Chondrocyte (in vitro differentiated cells): ENCODE data around the gene RASGRP1. TPM values are rescaled to one million over a fixed set of nuclear protein-coding genes. Genes with fewer than 3 reads are reported as not detected.

Experiments used
- DNase-seq: peaks from one replicate; pipeline ENCODE4 v3.0.0; 2021; ENCODE audit warnings: mixed read lengths, low spot score
- H3K27ac Mint-ChIP-seq: one replicate; pipeline ENCODE4 v1.8.0; 2021; ENCODE audit warnings: mild to moderate bottlenecking, moderate library complexity, mixed read lengths; ENCODE audit not compliant: unreplicated experiment
- H3K27me3 Mint-ChIP-seq: 2 replicates; pipeline ENCODE4 v1.8.0; 2021; ENCODE audit warnings: low read depth, mixed read lengths
- H3K36me3 Mint-ChIP-seq: 2 replicates; pipeline ENCODE4 v1.8.0; 2021; ENCODE audit warnings: low read depth, mixed read lengths
- H3K4me1 Mint-ChIP-seq: 2 replicates; pipeline ENCODE4 v1.8.0; 2021; ENCODE audit warnings: low read depth, mild to moderate bottlenecking, mixed read lengths
- H3K4me3 Mint-ChIP-seq: one replicate; pipeline ENCODE4 v1.8.0; 2021; ENCODE audit warnings: mild to moderate bottlenecking, moderate library complexity, mixed read lengths; ENCODE audit not compliant: unreplicated experiment
- H3K9me3 Mint-ChIP-seq: 2 replicates; pipeline ENCODE4 v1.8.0; 2021; ENCODE audit warnings: low read depth, mixed read lengths
- total RNA-seq: library from RNA; stranded (reverse); gene quantifications from 3 replicates; pipeline ENCODE4 v1.2.1, GENCODE V29; 2021
- TF ChIP-seq, protein P1 (sequence below): fragments of 200-600 bp; sonication (generic); IDR thresholded peaks from 2 replicates; pipeline ENCODE4 v1.5.0; 2021; ENCODE audit warnings: antibody characterized with exemption, mild to moderate bottlenecking, moderate library complexity

Gene RASGRP1
- total RNA-seq, 1 donor from 2014 or later = 0.52 TPM

GRCh38 chr15:38538328-38539007 lies 26.1 kb downstream of the RASGRP1 start:
- no peaks in the 10 kb centered on the region for H3K27me3 Mint-ChIP-seq
- no peak overlapping the region for H3K4me3 Mint-ChIP-seq
- H3K27ac Mint-ChIP-seq = no peak overlapping the region
- TF ChIP-seq, protein P1, sequence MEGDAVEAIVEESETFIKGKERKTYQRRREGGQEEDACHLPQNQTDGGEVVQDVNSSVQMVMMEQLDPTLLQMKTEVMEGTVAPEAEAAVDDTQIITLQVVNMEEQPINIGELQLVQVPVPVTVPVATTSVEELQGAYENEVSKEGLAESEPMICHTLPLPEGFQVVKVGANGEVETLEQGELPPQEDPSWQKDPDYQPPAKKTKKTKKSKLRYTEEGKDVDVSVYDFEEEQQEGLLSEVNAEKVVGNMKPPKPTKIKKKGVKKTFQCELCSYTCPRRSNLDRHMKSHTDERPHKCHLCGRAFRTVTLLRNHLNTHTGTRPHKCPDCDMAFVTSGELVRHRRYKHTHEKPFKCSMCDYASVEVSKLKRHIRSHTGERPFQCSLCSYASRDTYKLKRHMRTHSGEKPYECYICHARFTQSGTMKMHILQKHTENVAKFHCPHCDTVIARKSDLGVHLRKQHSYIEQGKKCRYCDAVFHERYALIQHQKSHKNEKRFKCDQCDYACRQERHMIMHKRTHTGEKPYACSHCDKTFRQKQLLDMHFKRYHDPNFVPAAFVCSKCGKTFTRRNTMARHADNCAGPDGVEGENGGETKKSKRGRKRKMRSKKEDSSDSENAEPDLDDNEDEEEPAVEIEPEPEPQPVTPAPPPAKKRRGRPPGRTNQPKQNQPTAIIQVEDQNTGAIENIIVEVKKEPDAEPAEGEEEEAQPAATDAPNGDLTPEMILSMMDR = no peak
- DNase-seq = no peak
- no peaks in the 10 kb centered on the region for H3K9me3 Mint-ChIP-seq
- H3K36me3 Mint-ChIP-seq = no peaks in the 10 kb centered on the region
- peaks cover 15% of the 10 kb centered on the region for H3K4me1 Mint-ChIP-seq

GRCh38 chr15:38536201-38536676 lies 28.4 kb downstream of the RASGRP1 start:
- no peak for DNase-seq
- Mint-ChIP-seq H3K4me1 (peaks cover 22% of the 10 kb centered on the region), H3K36me3 (no peaks in the 10 kb centered on the region), H3K4me3 (no peak overlapping the region), H3K27me3 (no peaks in the 10 kb centered on the region), H3K27ac (peak overlapping the region; percentile 66), H3K9me3 (no peaks in the 10 kb centered on the region)
- TF ChIP-seq, protein P1 = no peak

DNA sequence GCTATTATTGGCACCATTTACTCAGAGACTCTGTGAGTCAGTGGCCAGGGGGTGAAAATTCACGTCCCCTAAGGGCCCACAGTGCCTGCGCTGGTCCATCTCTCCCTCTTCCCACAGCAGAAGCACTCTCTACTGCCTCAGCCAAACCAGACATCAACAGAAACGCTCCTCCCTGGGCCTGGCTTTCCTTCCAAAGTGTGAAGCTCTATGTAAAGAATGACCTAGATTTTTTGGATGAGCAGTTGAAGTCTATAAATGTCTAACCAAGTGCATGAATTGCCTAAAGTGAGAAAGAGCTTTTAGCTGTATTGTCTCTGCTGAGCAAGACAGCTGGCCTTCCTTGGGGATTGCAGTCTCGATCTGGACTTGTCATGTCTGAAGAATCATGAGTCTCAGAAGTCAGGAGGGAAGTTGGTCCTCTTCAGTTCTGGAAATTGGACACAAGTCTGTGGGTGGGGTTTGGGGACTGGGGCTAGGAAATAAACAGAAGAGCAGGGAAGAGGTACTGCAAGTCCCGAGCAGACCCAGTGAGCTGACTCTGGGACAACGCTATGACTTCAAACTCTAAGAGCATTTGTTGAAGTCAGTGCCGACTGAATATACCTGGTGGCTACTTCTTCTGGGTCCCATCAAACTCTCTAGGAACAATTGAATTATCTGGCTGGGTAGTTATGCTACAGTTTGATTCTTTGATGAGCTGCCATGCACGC lies 29.0 kb downstream of the RASGRP1 start:
- Mint-ChIP-seq H3K36me3 (no peaks in the 10 kb centered on the region), H3K27ac (peak overlapping the region; percentile 66), H3K27me3 (no peaks in the 10 kb centered on the region), H3K4me3 (no peak overlapping the region), H3K4me1 (peaks cover 22% of the 10 kb centered on the region), H3K9me3 (no peaks in the 10 kb centered on the region)
- DNase-seq = no peak
- TF ChIP-seq, protein P1 = no peak

- Mint-ChIP-seq H3K4me3 (no peak overlapping the region), H3K27ac (no peak overlapping the region), H3K4me1 (peaks cover 22% of the 10 kb centered on the region), H3K27me3 (no peaks in the 10 kb centered on the region), H3K36me3 (no peaks in the 10 kb centered on the region), H3K9me3 (no peaks in the 10 kb centered on the region)
- DNase-seq = no peak
- TF ChIP-seq, protein P1 = no peak
Measured at GRCh38 chr15:38534691-38535090, 29.9 kb downstream of the RASGRP1 start.

- H3K27me3 Mint-ChIP-seq = no peaks in the 10 kb centered on the region
- TF ChIP-seq, protein P1 = no peak
- peaks cover 22% of the 10 kb centered on the region for H3K4me1 Mint-ChIP-seq
- no peak overlapping the region for H3K4me3 Mint-ChIP-seq
- no peaks in the 10 kb centered on the region for H3K36me3 Mint-ChIP-seq
- DNase-seq = no peak
- no peaks in the 10 kb centered on the region for H3K9me3 Mint-ChIP-seq
- no peak overlapping the region for H3K27ac Mint-ChIP-seq
Measured at GRCh38 chr15:38533926-38534325, 30.7 kb downstream of the RASGRP1 start.
